ENCODE data around the gene PIGL. TPM values are rescaled to one million over a fixed set of nuclear protein-coding genes. Genes with fewer than 3 reads are reported as not detected.

PIGL gene
- total RNA-seq, 1 experiment from 2014 or later = 44.1 TPM

- TF ChIP-seq ZNF416 (CRISPR knock-in tag; IDR thresholded peaks at IDR 0.05) (no peak), NR3C1 (CRISPR knock-in tag; conservative IDR thresholded peaks at IDR 0.05; ENCODE audit: low read depth) (no peak), AR (CRISPR knock-in tag; IDR thresholded peaks at IDR 0.05) (no peak), SP1 (CRISPR knock-in tag; conservative IDR thresholded peaks at IDR 0.05) (no peak), ZBTB21 (CRISPR knock-in tag; IDR thresholded peaks at IDR 0.05; ENCODE audit: borderline replicate concordance) (no peak), HMGA2 (CRISPR knock-in tag; IDR thresholded peaks at IDR 0.05) (no peak), ELF4 (CRISPR knock-in tag; IDR thresholded peaks at IDR 0.05; ENCODE audit: low read depth) (no peak), ZNF532 (CRISPR knock-in tag; IDR thresholded peaks at IDR 0.05; ENCODE audit: borderline replicate concordance) (no peak), FOXP4 (CRISPR knock-in tag; IDR thresholded peaks at IDR 0.05) (no peak), TCF7 (CRISPR knock-in tag; IDR thresholded peaks at IDR 0.05; ENCODE audit: low read depth) (no peak)
- TF ChIP-seq, protein P1, sequence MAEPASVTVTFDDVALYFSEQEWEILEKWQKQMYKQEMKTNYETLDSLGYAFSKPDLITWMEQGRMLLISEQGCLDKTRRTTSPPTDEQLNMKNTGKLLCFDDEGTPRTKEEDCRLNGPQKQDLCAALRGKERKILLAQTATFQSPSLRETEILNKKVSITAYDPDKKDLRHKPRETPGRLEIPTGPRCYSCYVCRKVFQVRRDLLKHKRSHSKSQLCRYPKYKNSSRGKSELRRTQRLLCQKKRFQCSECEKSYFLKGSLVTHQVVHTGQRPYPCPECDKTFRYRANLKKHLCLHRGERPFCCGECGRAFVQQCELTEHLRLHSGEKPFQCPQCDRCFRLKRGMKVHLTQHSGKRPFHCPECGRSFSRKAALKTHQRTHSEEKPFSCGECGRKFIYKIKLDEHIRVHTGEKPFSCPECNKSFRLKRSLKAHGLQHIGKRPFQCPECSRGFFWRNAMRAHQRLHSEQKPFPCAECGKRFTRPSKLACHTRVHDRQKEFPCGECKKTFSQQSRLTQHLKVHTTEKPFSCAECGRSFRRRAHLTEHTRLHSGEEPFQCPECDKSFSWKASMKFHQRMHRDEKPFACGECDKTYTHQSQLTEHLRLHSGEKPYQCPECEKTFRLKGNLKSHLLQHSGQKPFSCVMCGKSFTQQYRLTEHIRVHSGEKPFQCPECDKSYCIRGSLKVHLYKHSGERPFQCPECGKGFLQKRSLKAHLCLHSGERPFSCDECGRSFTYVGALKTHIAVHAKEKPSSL (CRISPR knock-in tag; conservative IDR thresholded peaks at IDR 0.05) = no peak
These were observed 83.5 kb downstream of the PIGL start (continued) for GRCh38 chr17:16300554-16300953.

GRCh38 chr17:16301963-16302855 lies 85.2 kb downstream of the PIGL start:
- H3K27me3 Mint-ChIP-seq (ENCODE audit: low read depth) = no peaks in the 10 kb centered on the region
- CTCF ChIA-PET = interaction anchor here (2.2 kb wide), 1 partner anchor 16 kb away, joined by 6 read pairs; no protein-coding TSS in a partner anchor
- H3K36me3 Mint-ChIP-seq = peaks cover 6% of the 10 kb centered on the region; the same call in 1 of the 2 replicates
- H3K27ac Mint-ChIP-seq = no peak overlapping the region
- H3K4me3 Mint-ChIP-seq = no peak overlapping the region
- DNase-seq (ENCODE audit: low spot score) (no peak), ATAC-seq (no peak)
- H3K4me1 Mint-ChIP-seq = peaks cover 5% of the 10 kb centered on the region
- POLR2A ChIA-PET = interaction anchor here (0.7 kb wide), 1 partner anchor 165 kb away, joined by 6 read pairs; no protein-coding TSS in a partner anchor
- H3K9me3 Mint-ChIP-seq = no peaks in the 10 kb centered on the region
- TF ChIP-seq, protein P2, sequence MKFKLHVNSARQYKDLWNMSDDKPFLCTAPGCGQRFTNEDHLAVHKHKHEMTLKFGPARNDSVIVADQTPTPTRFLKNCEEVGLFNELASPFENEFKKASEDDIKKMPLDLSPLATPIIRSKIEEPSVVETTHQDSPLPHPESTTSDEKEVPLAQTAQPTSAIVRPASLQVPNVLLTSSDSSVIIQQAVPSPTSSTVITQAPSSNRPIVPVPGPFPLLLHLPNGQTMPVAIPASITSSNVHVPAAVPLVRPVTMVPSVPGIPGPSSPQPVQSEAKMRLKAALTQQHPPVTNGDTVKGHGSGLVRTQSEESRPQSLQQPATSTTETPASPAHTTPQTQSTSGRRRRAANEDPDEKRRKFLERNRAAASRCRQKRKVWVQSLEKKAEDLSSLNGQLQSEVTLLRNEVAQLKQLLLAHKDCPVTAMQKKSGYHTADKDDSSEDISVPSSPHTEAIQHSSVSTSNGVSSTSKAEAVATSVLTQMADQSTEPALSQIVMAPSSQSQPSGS (CRISPR knock-in tag; IDR thresholded peaks at IDR 0.05; ENCODE audit: borderline replicate concordance, low read depth) = no peak
- TF ChIP-seq ETV6 (CRISPR knock-in tag; IDR thresholded peaks at IDR 0.05) = no peak
- TF ChIP-seq ZNF219 (CRISPR knock-in tag; IDR thresholded peaks at IDR 0.05; ENCODE audit: borderline replicate concordance) = no peak
- TF ChIP-seq ZNF396 (CRISPR knock-in tag; IDR thresholded peaks at IDR 0.05; ENCODE audit: borderline replicate concordance) = no peak
- no peak for TF ChIP-seq AR (CRISPR knock-in tag; IDR thresholded peaks at IDR 0.05)
- TF ChIP-seq NFATC4 (CRISPR knock-in tag; IDR thresholded peaks at IDR 0.05) = no peak

All from WTC11 (cell line).